Spleen (tissue), 11 donors: ENCODE data around the gene FANCL. TPM values are rescaled to one million over a fixed set of nuclear protein-coding genes. Genes with fewer than 3 reads are reported as not detected.
A peak's percentile ranks its signal among the peaks of the same experiment; 100 is the strongest.

Source experiments
- DNase-seq: peaks from one replicate; pipeline ENCODE4 v3.0.0-alpha.2; 2020
- H3K27ac ChIP-seq, 8 donors: fragments of 200-600 bp; sonication (generic) in 7 of 8; 1 replicate in 4 of 8; 2 replicates in 4 of 8; pipeline versions ENCODE4 v1.5.0 to v1.8.0; 2016 to 2021; ENCODE audit warnings: inconsistent platforms in 4 of 8, mild to moderate bottlenecking in 4 of 8, moderate library complexity in 1 of 8
- H3K27me3 ChIP-seq, 7 donors: fragments of 200-600 bp; sonication (generic) in 6 of 7; replicated peaks in 1 of 7; 1 replicate in 4 of 7; 2 replicates in 3 of 7; pipeline versions ENCODE4 v1.5.0 to v1.8.0; 2016 to 2021; ENCODE audit warnings: inconsistent platforms in 3 of 7, mild to moderate bottlenecking in 1 of 7
- H3K36me3 ChIP-seq, 6 donors: fragments of 200-600 bp; sonication (generic) in 5 of 6; 1 replicate in 4 of 6; 2 replicates in 2 of 6; pipeline versions ENCODE4 v1.5.0 to v1.8.0; 2016 to 2021; ENCODE audit warnings: inconsistent platforms in 2 of 6
- H3K4me1 ChIP-seq, 6 donors: fragments of 200-600 bp; sonication (generic) in 5 of 6; 1 replicate in 3 of 6; 2 replicates in 3 of 6; pipeline versions ENCODE4 v1.5.0 to v1.8.0; 2016 to 2021; ENCODE audit warnings: inconsistent platforms in 3 of 6
- H3K4me3 ChIP-seq, 8 donors: fragments of 200-600 bp; sonication (generic) in 7 of 8; 1 replicate in 4 of 8; 2 replicates in 4 of 8; pipeline versions ENCODE4 v1.5.0 to v1.8.0; 2016 to 2021; ENCODE audit warnings: inconsistent platforms in 4 of 8, mild to moderate bottlenecking in 4 of 8, moderate library complexity in 2 of 8
- H3K9me3 ChIP-seq, 8 donors: fragments of 200-600 bp; sonication (generic) in 7 of 8; 1 replicate in 4 of 8; 2 replicates in 4 of 8; pipeline versions ENCODE4 v1.5.0 to v1.8.0; 2016 to 2021; ENCODE audit warnings: inconsistent platforms in 4 of 8
- POLR2A ChIP-seq, 3 donors: fragments of 450-650 bp; IDR thresholded peaks; one replicate each; pipeline ENCODE4 v1.5.1; 2017; ENCODE audit warnings: antibody characterized with exemption in 3 of 3, mild to moderate bottlenecking in 1 of 3
- POLR2AphosphoS5 ChIP-seq, 3 donors: sonication (generic); formaldehyde crosslinking; IDR thresholded peaks; one replicate each; pipeline ENCODE4 v1.5.1; 2017; ENCODE audit warnings: antibody characterized with exemption in 3 of 3
- WGBS, 5 donors: extraction: QIAGEN DNeasy Blood & Tissue Kit in 3 of 5; methylation state at CpG; one replicate each; pipeline versions ENCODE4 v1.1.5 to v1.1.7; 2013 to 2018; 5-methylcytosine and 5-hydroxymethylcytosine counted together
- intact Hi-C: fragments of 100-400 bp; cut with DNase I; formaldehyde crosslinking; loops from one replicate; pipeline ENCODE4 v1.15.0; 2023; ENCODE audit warnings: low total_unique reads
- polyA plus RNA-seq, 3 donors: library from polyadenylated mRNA; stranded (reverse); fragments of 200-250 nt; gene quantifications; one replicate each; pipeline ENCODE4 v1.2.1, GENCODE V29; 2013
- total RNA-seq, 7 donors: library from RNA; depleted of rRNA in 3 of 7; stranded (reverse); fragments of >200 nt in 3 of 7; fragmentation: NEBNext Ultra II Directional in 4 of 7; extraction: Animal tissue kit (Norgen Biotek cat#: 25700) in 4 of 7; gene quantifications; one replicate each; pipeline versions ENCODE4 v1.1.0 to v1.2.1, GENCODE V29; 2016 to 2021
- TF ChIP-seq, protein P1 (sequence below), 11 experiments: fragments of 200-600 bp in 7 of 11; fragments of 450-650 bp in 4 of 11; sonication (generic) in 4 of 11; IDR thresholded peaks in 8 of 11; conservative IDR thresholded peaks in 3 of 11; 1 replicate in 7 of 11; 2 replicates in 4 of 11; pipeline versions ENCODE4 v1.4.0 to v1.8.0; 2016 to 2021; ENCODE audit warnings: antibody characterized with exemption in 11 of 11, inconsistent platforms in 4 of 11, mild to moderate bottlenecking in 1 of 11
- donor health status: healthy with polysubstance abuse.
- donor health status: DM: no; HTN: no; CAD: no; lungs with moderate emphysema.
- donor health status: DM: no; HTN: no; CAD: no.
- donor health status: Bipolar disorder and iron deficiency.
- donor health status: healthy.
- donor health status: DM: no; HTN: no; CAD: no.
- donor health status: DM: yes; HTN: yes; CAD: no.

Gene FANCL
- total and polyA plus RNA-seq, 10 donors: 15.7 to 50.7 (median 31.6) TPM

DNA sequence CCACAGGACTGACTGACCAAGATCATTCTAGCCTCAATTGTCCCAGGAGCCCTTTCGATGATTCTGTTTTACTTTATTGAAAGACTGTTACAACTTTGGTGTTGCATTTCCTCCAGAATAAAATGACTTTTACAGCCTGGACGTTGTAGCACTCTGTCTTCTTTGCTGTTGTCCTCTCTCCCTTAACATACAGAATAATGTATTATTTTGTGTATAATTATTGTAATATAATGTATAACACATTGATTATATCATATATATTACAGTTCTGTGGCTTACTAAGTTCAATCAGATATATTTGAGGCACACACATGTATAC lies 380 bp upstream of the FANCL start:
- Histone ChIP-seq H3K4me1 (peaks cover 10 to 51% (median 35%) of the 10 kb centered on the region in 6 donors), H3K27me3 (no peaks in the 10 kb centered on the region), H3K36me3 (no peaks in the 10 kb centered on the region), H3K4me3 (peak overlapping the region; percentile 72 to 92 (median 86)), H3K9me3 (no peaks in the 10 kb centered on the region), H3K27ac (peak overlapping the region; percentile 78 to 92 (median 88))
- intact Hi-C loops: no loop called here
- no peak for TF ChIP-seq POLR2AphosphoS5 (IDR thresholded peaks at IDR 0.05)
- no peak for TF ChIP-seq POLR2A (IDR thresholded peaks at IDR 0.05)
- TF ChIP-seq, protein P1, sequence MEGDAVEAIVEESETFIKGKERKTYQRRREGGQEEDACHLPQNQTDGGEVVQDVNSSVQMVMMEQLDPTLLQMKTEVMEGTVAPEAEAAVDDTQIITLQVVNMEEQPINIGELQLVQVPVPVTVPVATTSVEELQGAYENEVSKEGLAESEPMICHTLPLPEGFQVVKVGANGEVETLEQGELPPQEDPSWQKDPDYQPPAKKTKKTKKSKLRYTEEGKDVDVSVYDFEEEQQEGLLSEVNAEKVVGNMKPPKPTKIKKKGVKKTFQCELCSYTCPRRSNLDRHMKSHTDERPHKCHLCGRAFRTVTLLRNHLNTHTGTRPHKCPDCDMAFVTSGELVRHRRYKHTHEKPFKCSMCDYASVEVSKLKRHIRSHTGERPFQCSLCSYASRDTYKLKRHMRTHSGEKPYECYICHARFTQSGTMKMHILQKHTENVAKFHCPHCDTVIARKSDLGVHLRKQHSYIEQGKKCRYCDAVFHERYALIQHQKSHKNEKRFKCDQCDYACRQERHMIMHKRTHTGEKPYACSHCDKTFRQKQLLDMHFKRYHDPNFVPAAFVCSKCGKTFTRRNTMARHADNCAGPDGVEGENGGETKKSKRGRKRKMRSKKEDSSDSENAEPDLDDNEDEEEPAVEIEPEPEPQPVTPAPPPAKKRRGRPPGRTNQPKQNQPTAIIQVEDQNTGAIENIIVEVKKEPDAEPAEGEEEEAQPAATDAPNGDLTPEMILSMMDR (IDR thresholded peaks at IDR 0.05 in 8 of 11, conservative IDR thresholded peaks at IDR 0.05 in 3 of 11): no peak
- DNase-seq: no peak
- WGBS, 5 donors: 0 to 5% (median 2%) methylated on average over 2 of the region's 2 CpGs

DNA sequence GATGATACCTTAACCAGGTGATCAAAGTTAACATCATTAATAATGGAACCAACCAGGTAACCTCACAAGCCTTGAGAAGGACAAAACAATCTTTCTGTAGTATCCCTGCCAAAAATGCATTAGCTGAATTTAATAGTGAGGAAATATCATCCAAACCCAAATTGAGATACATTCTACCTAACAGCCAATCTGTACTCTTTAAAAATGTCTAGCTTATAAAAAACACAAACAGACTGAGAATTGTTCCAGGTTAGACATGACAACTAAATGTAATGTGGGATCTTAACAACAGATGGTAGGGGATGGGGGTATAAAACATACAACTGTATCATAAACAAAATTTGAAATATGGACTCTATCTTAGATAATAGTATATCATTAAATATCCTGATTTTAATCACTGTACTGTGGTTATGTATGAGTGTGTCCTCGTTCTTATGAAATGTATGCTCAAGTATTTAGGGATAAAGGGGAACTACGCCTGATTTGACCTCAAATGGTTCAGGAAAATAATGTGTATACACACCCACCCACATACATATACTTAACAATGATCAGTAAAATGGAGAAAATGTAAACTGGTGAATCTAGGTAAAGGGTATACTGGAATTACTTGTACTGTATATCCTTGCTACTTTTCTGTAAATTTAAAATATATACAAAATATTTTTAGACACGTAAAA lies 1.7 kb downstream of the FANCL start:
- H3K4me3 ChIP-seq: no peak overlapping the region
- TF ChIP-seq, protein P1 (IDR thresholded peaks at IDR 0.05 in 8 of 11, conservative IDR thresholded peaks at IDR 0.05 in 3 of 11): no peak
- TF ChIP-seq POLR2A (IDR thresholded peaks at IDR 0.05): no peak
- TF ChIP-seq POLR2AphosphoS5 (IDR thresholded peaks at IDR 0.05): no peak
- peaks cover 10 to 53% (median 35%) of the 10 kb centered on the region in 6 donors for H3K4me1 ChIP-seq
- no peak overlapping the region for H3K27ac ChIP-seq
- no peaks in the 10 kb centered on the region for H3K9me3 ChIP-seq
- intact Hi-C loops: no loop called here
- H3K36me3 ChIP-seq: no peaks in the 10 kb centered on the region
- 54 to 70% (median 64%) methylated on average over 3 of the region's 3 CpGs for WGBS, 5 donors
- DNase-seq: no peak
- no peaks in the 10 kb centered on the region for H3K27me3 ChIP-seq

DNA sequence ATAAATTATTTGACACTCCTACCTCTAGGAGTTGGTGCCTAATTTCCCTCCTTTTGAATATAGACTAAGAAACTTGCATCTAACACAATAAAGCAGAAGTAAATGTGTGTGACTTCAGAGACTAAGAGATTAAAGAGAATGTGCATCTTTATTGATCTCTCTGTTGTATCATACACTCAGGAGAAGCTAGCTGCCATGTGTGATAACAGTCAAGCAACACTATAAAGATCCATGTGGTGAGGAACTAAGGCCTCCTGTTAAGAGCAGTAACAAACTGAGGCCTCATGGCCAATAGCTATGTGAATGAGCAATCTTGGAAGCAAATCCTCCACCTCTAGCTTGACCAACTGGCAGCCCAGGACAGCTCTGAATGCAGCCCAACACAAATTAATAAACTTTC lies 3.4 kb downstream of the FANCL start:
- H3K27me3 ChIP-seq: no peaks in the 10 kb centered on the region
- no peak overlapping the region for H3K4me3 ChIP-seq
- peaks cover 10 to 66% (median 35%) of the 10 kb centered on the region in 6 donors for H3K4me1 ChIP-seq
- H3K27ac ChIP-seq: no peak overlapping the region
- no peaks in the 10 kb centered on the region for H3K36me3 ChIP-seq
- no peaks in the 10 kb centered on the region for H3K9me3 ChIP-seq
- TF ChIP-seq POLR2A (IDR thresholded peaks at IDR 0.05) (no peak), POLR2AphosphoS5 (IDR thresholded peaks at IDR 0.05) (no peak)
- TF ChIP-seq, protein P1 (IDR thresholded peaks at IDR 0.05 in 8 of 11, conservative IDR thresholded peaks at IDR 0.05 in 3 of 11): no peak
- DNase-seq: no peak
- intact Hi-C loops: no loop called here

DNA sequence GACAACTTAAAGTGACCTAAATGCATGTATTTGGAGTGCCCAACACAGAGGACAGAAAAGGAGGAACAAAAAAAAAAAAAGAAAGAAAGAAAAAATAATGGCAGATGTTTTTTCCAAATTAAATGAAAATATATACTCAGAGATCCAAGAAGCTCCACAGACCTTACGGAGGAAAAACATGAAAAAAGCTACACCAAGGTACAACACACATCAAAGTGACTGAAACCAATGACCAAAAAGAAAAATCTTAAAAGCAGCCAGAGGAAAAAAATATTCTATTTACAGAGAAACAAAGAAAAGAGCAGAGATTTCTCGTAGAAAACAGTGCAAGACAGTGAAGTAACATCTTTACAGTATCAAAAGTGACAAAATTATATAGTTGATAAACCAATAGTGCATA lies 5.1 kb downstream of the FANCL start:
- no peak for TF ChIP-seq POLR2AphosphoS5 (IDR thresholded peaks at IDR 0.05)
- no peak for TF ChIP-seq POLR2A (IDR thresholded peaks at IDR 0.05)
- TF ChIP-seq, protein P1 (IDR thresholded peaks at IDR 0.05 in 8 of 11, conservative IDR thresholded peaks at IDR 0.05 in 3 of 11): no peak
- Histone ChIP-seq H3K27ac (no peak overlapping the region), H3K36me3 (no peaks in the 10 kb centered on the region), H3K27me3 (no peaks in the 10 kb centered on the region), H3K9me3 (no peaks in the 10 kb centered on the region), H3K4me3 (no peak overlapping the region), H3K4me1 (peaks cover 10 to 59% (median 29%) of the 10 kb centered on the region in 6 donors)
- WGBS, 5 donors: 92 to 99% (median 94%) methylated on average over 2 of the region's 2 CpGs
- no peak for DNase-seq
- intact Hi-C loops: no loop called here
